ENCODE data around the gene CYB5R2.
"Not testable (repeated sequence)": the region's sequence is repeated elsewhere in the genome, so short reads cannot be mapped to it uniquely, and the experiment has no call there.

Gene CYB5R2

DNA sequence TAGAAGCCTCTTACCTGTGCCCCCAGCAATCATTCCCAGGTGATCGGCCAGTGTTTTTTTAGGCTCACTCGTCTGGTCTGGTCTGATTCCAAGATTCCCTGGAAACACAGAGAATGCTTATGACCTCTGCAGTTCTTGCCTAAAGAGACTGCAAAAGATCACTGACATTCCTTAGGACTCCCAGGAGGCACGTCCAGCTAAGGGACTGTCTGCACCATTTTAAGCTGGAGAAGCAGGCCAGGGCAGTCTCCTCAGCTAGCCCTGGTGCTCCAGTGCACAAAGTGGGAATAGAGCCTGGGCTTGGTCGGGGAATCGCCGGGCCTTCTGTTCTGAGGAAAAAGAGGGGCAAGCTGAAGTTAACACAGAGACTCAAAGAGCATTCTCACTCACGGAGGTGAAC, 4.8 kb downstream of the CYB5R2 start:
- DNase-seq, result no peak

DNA sequence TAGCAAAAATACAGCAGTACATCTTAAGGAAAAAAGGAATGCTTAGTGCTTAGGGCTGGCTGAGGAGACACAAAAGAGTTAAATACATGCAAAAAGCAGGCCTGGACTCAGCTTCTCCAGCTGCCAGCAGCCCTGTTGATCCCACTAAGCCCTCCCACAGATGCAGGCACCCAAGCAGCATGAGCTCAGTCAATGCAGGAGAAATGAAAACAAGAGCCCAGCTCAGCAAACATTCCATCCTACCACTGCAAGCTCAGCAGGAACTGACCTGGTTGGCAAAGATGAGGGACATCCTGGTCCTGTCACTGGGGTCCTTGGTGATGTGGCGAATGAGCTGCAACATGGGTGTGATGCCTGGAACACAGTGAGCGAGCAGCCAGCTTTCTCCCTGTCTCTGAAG, 5.8 kb downstream of the CYB5R2 start:
- DNase-seq, result no peak

DNA sequence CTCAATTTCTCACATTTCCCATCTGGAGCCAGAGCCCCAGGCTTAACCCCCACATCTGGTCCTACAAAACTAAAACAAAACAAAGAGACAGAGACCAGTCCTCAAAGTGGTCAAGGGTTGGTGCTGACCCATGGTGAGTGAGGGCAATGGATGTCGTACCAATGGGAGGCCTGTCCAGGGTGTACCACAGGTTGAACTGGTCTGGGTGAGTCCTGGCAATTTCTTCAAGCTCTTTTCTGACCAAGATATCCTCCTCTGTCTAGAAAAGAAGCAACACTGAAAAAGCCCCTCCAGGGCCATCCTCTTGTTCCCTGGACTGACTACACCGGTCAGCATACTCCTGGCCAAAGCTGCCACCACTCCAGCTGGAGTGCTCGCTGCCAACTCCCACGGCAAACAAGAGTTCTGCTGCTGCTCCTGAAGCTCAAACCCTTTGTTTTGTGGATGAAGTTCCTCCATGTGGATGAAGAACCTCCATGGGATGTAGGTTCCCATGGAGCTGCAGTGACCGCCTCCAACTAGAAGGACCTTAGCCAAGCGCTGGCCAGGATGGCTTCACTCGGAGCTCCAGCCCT, 6.9 kb downstream of the CYB5R2 start:
- DNase-seq, result no peak

DNA sequence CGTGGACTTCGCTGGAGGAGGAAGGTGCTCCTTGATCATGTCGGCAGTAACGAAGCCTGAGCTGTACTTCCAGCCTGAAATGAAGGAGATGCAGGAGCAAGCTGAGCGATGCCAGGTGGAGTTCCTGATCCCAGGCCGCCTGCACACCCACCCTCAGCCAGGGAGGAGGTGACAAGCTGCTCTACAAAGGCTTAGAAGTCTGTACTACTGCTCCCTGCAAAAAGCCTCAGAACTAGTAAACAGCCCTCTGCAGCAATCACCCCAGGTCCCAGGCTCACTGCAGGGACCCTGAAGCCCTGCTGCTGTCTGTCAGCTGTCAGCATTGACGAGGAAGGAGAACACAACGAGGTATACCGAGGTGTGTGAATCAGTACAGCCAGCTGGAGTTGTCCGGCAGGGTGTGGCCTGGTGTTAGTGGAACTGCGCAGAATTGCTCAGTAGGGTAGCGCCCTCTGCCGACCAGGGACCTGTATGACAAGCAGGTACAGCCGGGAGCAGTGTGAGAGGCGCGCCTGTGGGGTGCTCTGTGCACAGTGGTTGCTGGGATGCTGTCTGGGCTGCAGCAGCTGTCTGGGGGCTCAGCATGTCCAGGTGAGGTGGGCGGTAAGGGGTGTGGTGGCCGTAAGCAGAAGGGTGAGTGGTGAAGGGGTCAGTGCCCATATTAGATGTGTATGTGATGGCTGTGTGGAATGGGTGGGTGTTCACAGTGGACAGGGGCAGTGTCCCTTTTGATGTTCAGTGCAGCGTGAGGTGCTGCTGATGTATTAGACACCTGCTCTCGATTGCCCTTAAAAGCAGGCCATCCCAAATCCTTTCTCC, 7.6 kb downstream of the CYB5R2 start:
- peak; percentile 38 for DNase-seq

DNA sequence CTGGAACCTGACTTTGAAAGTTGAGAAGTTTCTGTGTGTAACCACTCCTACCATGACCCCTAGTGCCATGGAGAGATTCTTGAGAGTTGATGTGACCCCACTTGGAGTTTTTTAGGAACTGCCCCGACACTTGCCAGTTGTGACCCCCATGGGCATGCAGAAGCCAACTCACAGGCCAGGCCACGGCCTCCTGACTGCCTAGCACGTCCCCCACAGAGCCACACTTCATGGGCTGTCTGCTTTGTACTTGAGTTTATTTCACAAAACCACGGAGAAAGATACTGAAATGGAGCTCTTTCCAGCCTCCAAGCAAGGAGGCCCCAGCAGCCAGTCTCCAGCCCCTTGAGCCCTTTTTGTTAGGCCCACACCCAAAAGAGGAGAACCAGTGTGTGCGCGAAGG, 8.4 kb downstream of the CYB5R2 start:
- DNase-seq, result no peak

DNA sequence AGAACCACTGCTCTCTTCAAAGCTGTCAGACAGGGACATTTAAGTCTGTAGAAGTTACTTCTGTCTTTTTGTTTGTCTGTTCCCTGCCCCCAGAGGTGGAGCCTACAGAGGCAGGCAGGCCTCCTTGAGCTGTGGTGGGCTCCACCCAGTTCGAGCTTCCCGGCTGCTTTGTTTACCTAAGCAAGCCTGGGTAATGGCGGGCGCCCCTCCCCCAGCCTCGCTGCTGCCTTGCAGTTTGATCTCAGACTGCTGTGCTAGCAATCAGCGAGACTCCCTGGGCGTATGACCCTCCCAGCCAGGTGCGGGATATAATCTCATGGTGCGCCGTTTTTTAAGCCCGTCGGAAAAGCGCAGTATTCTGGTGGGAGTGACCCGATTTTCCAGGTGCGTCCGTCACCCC, 9.8 kb downstream of the CYB5R2 start:
- DNase-seq, result not testable (repeated sequence)

DNA sequence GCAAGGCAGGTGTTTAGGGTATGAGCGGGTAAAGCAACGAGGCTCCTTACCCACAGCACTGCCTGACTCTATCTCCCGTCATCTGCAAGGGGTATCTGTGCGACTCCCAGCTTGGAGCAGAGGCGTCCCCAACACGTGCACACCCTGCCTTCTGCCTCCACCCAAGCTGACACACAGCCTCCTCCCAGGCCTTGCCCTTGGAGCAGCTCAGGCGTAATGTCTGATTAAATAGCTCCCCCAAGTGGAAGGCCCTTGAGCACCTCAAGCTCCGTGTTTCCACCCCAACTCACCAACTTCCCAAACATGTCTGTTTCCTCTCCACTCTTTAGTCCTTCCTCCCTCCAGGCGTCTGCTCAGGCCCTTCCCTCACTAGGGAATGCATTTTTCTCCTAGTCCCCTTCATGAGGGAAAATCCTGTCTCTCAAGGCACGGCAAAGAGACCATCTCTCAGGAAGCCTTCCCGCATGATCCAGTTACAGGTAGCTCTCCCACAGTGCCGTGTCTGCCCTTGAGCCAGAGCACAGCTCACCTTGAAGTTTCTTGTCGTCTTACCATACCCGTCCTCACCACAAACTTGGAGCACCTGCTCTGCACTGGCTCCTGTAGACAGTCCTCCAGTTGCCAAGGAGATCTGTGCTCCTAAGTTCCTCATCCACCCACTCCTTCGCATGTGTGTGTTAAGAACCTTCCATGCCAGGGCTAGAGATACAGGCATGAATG, 15.8 kb downstream of the CYB5R2 start:
- DNase-seq, result peak; percentile 2

DNA sequence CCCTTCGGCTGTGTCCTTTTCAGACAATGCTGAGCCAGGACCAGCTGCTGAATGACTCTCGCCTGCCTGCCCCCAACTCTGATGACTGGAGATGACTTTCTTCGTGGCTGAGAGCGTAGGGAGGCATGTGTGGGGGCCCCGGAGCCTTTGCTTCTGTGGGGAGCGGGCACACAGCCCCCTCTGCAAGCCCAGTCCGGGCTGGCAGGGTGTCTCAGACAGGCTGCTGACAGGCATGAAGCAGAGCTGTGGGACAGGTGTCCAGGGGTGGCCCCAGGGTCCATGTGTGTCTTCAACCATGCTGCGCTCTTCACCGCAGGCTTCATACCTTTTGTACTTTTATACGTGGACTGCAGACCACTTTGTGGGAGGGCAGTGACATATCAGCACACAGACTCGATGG, 16.6 kb downstream of the CYB5R2 start:
- no peak for DNase-seq

DNA sequence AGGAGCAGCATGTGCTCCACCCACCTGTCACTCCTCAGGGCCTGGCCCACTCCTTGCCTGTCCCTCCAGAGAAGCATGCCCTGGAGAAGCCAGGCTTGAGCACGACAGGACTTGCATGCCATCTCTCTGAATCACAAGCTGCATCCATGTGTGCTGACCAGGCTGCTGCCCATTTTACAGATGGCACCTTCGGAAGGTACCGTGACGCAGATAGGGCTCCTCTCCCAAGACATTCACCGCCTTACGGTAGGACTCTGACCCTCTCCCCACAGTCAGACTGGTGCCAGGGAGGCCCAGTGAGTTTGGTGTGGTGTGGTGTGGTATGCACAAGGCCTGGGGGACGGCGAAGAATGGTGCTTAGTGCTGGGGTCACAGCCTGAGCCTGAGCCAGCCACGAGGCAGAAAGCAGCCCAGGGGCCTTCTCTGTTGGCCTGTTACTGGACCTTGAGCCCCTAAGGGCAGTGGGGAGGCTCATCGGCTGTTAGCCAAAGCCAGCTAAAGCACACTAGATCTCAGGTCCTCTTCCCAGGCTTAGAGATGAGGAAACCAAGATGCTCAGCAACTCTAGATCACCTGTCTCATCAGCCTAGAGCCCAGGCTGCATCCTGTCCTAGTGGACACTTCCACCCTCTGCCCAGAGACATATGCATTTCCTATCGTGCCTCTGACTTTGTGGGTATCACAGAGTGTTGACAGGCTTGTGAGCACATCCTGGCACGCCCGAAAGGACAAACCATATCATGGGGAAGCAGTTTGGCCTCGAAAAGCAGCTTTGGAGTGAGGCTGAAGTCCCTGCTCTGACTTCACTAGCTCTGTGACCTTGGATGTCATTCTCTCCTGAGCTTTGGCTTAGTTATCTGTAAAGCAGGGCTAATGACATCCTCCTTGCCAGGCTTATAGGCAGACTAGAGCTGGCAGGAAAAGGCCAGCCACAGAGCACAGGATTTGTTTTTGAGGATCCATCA, 17.8 kb downstream of the CYB5R2 start:
- no peak for DNase-seq

DNA sequence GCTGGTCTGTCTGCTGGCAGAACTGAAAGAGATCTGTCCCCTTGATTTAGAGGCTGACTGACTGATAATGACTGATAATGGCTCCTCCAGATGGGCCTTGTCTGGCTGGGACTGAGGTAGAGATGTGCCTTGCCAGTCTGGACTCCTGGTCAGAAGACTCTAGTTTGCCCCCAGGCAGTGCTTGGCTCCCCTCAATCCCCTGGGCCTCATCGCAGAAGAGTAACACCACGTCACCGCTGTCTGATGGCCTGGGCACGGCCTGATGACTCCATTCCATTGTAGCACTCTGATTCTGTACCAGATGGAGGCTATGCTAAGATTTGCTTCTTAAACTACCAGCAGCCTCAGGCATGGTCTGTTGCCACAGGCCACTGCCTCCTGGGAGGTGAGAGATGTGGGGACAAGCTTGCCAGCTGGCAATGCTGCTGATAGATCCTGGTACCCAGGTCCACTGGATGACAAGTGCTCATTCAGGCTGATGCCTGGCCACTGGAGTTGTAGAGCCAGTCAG, 19.1 kb downstream of the CYB5R2 start:
- DNase-seq, result no peak

DNA sequence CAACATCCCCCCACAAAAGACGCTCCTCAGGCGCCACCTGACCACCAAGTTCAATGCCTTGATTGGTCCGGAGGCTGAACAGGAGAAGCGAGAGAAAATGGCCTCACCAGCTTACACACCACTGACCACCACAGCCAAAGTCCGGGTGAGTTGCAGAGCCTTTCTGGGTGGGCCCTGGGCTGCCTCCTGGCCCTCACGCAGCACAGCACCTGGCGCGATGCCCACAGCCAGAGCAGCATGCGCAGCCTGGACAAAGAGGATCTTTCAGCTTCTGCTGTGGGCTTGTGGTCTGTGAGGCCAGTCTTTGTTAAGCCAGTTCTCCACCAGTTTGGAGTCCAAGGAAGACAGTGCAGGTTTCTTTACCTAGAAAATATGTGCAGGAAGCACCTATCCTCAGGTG, 21.6 kb downstream of the CYB5R2 start:
- no peak for DNase-seq

DNA sequence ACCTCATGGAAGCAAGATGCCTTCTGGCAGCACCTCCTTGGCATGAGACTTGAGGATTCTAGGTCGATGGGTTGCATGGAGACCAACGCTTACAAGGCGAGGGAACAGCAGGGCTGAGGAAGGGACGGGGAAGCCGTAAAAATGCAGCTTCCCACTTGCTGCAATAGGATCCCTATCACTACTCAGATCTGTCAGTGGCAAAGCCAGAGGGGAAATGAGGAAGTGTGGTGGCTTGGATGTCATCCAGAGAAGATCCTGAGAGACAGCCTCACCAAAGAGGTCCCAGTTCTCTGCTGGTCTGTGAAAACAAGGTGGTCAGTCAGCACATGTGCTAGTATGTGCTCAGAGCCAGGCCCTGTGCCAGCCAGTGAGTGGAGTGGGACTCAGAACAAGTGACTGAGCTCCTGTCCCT, 22.2 kb downstream of the CYB5R2 start:
- no peak for DNase-seq

DNA sequence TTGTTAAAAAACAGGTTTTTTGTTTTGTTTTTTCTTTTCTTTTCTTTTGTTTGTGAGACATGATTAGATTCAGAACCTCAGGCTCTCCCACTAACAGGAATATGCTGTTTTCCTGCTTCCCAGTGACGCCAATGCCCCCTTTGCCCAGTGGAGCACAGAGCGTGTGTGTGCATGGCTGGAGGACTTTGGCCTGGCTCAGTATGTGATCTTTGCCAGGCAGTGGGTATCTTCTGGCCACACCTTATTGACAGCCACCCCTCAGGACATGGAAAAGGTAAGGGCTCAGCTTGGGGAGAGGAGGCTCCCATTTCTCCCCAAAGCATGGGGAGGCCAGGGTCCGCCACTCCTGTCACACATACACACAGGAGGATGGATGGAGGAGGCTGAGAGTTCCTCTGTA, 25.0 kb downstream of the CYB5R2 start:
- no peak for DNase-seq

DNA sequence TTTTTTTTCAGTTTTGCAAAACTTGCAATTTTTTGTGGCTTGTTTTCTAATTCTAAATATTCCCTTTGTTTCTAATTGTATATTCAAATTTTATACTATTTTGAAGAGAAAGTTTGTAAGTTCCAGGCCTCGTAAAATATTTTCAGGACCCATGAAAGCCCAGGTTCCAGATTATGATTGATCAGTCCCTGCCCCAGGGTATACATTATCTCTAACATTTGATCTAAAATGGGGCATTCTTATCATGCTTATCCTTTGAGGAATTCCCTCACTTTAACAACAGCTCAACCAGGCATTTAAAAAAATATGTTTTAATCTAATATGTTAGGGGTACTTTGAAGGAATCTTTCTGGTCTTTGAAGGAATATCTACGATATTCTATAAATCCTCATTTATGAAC, 26.4 kb downstream of the CYB5R2 start:
- DNase-seq, result no peak

DNA sequence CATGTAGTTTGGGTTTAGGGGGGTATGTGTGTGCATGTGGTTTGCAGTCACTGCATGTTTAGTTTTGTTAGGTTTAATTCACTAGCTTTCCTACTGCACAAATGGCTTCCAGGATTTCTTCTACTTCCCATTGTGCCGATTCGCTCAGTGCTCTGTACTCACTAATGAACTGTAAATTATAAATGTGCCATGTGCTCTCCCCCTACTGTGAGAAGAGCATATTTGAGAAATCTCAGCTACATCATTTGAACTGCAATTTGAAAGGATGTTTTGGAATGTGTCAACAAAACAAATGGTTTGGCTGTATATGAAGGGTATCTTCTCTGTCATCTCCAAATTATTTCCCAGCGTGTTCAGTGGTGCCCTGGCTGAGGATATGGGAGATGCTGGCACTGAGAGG, 28.1 kb downstream of the CYB5R2 start:
- DNase-seq, result no peak

DNA sequence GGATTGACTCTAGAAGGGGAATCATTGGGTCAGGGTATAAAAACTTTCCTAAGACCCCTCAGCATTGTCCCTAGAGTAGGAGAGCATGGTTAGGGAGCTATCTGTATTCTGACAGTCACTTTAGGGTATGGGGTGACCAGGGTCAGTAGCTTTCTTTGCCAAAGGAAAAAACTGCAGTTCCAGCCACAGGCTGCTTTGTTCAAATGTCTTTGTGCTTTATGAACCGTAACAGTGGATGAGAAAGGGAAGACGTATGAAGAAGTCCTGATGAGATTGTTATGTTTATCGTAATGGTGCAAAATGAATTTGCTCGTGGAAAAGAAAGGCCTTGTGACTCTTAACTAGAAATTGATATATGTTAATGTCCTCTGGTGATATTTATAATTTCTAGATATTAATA, 30.0 kb downstream of the CYB5R2 start:
- DNase-seq, result no peak

DNA sequence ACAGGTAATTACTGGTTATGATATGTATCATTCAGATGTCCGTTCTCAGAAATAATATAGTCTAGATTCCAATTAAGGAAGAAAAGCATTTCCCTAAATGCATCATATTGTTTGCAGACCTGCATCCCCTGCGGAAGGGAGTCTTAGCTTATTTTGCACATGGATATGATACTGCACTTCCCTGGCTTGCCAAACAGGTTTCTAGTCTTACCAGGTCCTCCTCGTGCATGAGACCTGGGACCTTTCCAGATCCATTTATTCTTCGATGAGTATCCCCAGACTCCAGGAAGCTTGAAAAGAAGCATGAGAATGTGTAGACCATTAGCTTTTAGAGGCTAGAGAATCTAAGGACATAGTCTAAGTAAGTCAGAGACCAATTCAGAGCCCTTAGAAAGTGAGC, 30.6 kb downstream of the CYB5R2 start:
- no peak for DNase-seq

DNA sequence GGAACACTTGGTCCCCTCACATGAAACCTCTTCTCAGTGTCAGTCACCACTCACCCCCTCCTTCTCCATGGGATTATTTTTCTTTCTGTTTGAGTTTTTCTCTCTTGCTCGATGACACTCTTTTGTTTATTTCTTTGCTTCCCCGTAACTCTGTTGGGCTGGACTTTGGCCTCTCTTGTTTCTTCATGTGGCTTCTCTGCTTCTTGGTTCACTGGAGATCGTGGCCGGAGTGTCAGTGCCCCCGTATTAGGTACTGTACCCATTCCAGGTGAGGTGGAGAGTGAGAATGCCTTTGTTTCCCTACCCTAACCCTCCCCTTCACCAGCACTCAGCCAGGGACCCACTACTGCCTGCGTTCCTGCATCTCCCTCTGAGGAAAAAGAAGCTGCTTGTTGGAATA, 32.5 kb downstream of the CYB5R2 start:
- no peak for DNase-seq

DNA sequence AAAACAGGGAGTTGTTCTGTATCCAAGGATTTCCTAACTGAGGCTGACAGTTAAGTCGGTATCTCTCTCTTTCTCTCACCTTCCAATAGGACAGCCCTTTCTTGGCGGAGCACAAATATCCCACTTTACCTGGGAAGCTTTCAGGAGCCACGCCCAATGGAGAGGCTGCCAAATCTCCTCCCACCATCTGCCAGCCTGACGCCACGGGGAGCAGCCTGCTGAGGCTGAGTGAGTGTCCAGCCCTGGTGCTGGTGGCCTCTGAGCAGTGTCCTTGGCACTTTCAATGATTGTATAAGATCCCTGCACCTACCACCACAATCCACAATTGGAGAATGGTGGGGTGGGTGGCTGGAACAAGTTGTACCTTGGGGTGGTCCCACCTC, 33.7 kb downstream of the CYB5R2 start:
- DNase-seq, result no peak

DNA sequence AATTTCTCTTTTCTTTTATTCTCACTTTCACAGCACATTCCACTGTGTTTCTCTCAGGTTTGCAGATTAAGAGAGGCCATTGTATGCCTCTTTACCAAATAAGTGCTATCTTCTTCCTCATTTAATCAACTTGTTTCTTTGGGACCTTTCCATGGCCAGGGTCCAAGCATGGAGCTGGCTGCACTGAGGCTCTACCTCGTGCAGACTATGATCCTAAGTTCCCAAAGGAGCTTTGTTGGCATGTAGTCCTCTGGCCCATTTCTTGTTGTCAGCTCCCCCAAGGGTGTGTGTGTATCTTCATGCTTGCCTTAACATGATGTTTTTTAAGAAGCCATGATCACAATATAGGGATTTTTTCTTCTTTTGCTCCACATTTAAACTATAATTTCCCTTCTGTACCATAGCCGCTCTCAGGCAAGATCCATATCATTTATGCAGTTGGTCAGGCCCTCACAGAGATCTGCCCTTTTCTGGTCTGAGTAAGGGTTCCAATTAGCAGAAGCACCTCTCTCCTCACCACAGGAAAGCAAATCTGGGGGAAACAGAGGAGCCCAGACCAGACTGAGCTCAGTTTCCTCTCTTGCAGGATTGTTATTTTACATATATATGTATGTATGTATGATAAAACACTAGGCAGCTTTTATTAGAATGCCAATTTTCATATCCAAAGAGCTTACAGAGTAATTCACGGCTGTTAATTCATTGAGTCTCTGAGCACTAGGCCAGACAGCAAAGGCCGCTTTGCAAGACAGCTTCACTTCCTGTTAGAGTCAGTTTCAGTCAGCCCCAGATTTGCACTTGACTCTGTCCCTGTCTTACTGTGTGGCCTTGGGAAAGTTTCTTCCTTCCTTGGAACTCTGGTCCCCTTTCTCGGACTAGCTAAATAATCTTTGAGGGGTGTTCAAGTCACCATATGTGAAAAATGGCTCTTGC, 34.3 kb downstream of the CYB5R2 start:
- no peak for DNase-seq

DNA sequence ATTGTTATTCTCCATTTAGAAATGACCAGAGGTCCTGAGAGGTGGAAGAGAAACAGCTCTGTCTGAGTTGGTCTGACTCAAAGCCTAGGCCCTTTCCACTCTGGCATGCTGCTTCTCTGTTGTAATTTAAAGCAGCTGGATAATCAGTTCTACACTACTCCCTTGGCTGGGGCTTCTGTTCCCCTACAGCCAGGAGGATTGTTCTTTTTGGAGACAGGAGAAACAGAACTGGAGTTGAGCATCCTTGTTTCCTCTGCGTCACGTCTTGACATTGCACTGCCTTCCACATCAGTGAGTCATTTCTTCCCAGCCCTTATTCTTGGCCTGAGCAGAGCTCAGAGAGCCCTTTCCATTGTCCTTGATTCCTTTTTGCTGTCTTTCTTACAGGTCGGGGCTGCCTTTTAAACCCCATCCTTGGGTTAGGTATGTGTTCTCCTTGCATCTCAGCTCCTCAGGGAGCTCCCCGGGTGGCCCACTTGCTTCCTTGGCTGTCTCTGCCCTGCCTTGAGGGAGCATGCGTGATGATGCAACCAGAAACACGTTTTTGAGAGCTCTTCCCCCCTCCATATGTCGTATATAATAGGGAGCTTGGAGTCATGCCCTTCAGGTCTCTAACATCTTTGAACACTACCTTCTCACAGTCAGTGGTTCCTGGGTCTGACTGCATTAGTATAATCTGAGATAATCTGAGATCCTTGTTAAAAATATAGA, 35.7 kb downstream of the CYB5R2 start:
- DNase-seq, result no peak

Data from NCI-H1092 (cell line).